ENCODE results near the gene SPINT2.

The SPINT2 gene

DNA sequence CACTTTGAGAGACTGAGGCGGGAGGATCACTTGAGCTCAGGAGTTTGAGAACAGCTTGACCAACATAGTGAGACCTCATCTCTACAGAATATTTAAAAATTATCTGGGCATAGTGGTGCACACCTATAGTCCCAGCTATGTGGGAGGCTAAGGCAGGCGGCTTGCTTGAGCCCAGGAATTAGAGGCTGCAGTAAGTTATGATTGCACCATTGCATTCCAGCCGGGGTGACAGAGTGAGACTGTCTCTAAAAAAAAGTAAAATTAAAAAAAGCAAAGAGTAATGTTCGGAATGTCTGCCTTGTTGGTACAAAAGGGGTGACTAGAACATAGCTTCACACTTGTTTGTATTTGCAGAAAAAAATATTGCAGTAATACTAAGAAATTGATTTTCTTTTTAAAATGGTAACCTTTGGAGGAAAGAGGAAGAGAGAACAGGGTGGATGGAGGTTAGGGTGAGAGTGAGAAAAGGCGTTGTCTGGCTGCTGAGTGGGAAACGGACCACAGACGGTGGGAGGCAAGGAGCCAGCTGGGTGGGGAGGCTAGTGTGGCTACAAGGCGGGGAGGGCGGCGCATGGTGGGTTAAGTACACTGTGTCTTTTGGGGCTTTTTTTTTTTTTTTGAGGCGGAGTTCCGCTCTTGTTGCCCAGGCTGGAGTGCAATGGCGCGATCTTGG is 18.4 kb upstream of the SPINT2 start:
- Histone ChIP-seq H3K79me2 (ENCODE audit: insufficient read depth, low read length) (no peaks in the 10 kb centered on the region), H3K27me3 (ENCODE audit: insufficient read depth, low read length) (peaks cover 5% of the 10 kb centered on the region; the same call in 1 of the 2 replicates), H3K9ac (ENCODE audit: low read length) (no peak overlapping the region), H3K4me2 (ENCODE audit: low read length) (no peak overlapping the region), H3K4me1 (ENCODE audit: insufficient read depth, low read length, severe bottlenecking) (peaks cover 15% of the 10 kb centered on the region), H3K9me3 (ENCODE audit: low read length) (no peaks in the 10 kb centered on the region), H3K36me3 (ENCODE audit: insufficient read depth, low read length) (no peaks in the 10 kb centered on the region), H2AFZ (ENCODE audit: low read length) (no peak overlapping the region), H3K27ac (ENCODE audit: low read depth, low read length, poor library complexity, severe bottlenecking) (no peak overlapping the region), H3F3A (ENCODE audit: insufficient read depth, low read length) (peaks cover 4% of the 10 kb centered on the region), H3K9me2 (ENCODE audit: low read depth, low read length) (no peaks in the 10 kb centered on the region), H4K20me1 (ENCODE audit: insufficient read depth, low read length) (no peaks in the 10 kb centered on the region), H3K4me3 (ENCODE audit: low read depth, low read length, poor library complexity, severe bottlenecking) (no peak overlapping the region)
- TF ChIP-seq, protein P1, sequence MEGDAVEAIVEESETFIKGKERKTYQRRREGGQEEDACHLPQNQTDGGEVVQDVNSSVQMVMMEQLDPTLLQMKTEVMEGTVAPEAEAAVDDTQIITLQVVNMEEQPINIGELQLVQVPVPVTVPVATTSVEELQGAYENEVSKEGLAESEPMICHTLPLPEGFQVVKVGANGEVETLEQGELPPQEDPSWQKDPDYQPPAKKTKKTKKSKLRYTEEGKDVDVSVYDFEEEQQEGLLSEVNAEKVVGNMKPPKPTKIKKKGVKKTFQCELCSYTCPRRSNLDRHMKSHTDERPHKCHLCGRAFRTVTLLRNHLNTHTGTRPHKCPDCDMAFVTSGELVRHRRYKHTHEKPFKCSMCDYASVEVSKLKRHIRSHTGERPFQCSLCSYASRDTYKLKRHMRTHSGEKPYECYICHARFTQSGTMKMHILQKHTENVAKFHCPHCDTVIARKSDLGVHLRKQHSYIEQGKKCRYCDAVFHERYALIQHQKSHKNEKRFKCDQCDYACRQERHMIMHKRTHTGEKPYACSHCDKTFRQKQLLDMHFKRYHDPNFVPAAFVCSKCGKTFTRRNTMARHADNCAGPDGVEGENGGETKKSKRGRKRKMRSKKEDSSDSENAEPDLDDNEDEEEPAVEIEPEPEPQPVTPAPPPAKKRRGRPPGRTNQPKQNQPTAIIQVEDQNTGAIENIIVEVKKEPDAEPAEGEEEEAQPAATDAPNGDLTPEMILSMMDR (IDR thresholded peaks at IDR 0.05; ENCODE audit: low read length), result no peak
- no peak for TF ChIP-seq EZH2 (IDR thresholded peaks at IDR 0.05; ENCODE audit: borderline replicate concordance, low read length)

DNA sequence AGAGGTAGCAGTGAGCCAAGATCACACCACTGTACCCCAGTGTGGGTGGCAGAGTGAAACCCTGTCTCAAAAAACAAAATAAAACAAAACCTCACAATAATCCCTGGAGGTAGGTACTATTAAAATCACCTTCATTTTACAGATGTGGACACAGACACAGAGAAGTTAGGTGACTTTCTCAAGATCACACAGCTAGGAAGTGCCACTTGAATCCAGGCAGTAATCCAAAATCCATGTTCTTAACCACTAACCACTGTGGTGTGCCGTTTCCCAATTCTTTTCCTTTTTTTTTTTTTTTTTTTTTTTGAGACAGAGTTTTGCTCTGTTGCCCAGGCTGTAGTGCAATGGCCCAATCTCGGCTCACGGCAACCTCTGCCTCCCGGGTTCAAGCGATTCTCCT is 17.2 kb upstream of the SPINT2 start:
- Histone ChIP-seq H3K9me2 (ENCODE audit: low read depth, low read length) (no peaks in the 10 kb centered on the region), H3K27ac (ENCODE audit: low read depth, low read length, poor library complexity, severe bottlenecking) (no peak overlapping the region), H3F3A (ENCODE audit: insufficient read depth, low read length) (peaks cover 4% of the 10 kb centered on the region), H3K9me3 (ENCODE audit: low read length) (no peaks in the 10 kb centered on the region), H3K4me3 (ENCODE audit: low read depth, low read length, poor library complexity, severe bottlenecking) (no peak overlapping the region), H2AFZ (ENCODE audit: low read length) (no peak overlapping the region), H3K36me3 (ENCODE audit: insufficient read depth, low read length) (no peaks in the 10 kb centered on the region), H4K20me1 (ENCODE audit: insufficient read depth, low read length) (no peaks in the 10 kb centered on the region), H3K9ac (ENCODE audit: low read length) (no peak overlapping the region), H3K4me1 (ENCODE audit: insufficient read depth, low read length, severe bottlenecking) (peaks cover 15% of the 10 kb centered on the region), H3K27me3 (ENCODE audit: insufficient read depth, low read length) (peaks cover 5% of the 10 kb centered on the region; the same call in 1 of the 2 replicates), H3K4me2 (ENCODE audit: low read length) (no peak overlapping the region), H3K79me2 (ENCODE audit: insufficient read depth, low read length) (no peaks in the 10 kb centered on the region)
- TF ChIP-seq EZH2 (IDR thresholded peaks at IDR 0.05; ENCODE audit: borderline replicate concordance, low read length), result no peak
- TF ChIP-seq, protein P1 (IDR thresholded peaks at IDR 0.05; ENCODE audit: low read length), result no peak

DNA sequence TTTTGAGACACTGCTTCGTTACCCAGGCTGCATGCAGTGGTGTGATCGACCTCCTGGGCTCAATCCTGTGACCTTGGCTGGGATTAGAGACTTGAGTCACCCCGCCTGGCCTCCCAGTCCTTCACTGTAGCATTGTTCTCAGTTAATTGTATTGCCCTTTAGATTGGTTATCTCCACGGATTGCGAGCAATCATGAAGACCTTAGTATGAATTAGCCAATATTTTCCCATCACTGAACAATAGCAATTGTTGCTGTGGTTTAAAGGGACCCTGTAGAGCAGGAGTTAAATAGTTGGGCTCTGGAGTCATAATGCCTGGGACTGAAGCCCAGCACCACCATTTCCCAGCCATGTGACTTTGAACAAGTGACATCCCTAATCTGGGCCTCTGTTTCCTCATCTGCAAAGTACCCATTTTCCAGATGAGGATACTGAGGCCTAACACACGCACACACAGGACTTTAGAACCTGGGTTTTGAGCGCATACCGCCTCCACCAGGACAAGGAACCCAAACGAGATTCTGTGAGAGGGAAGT is 16.6 kb upstream of the SPINT2 start:
- H4K20me1 ChIP-seq (ENCODE audit: insufficient read depth, low read length), result no peaks in the 10 kb centered on the region
- no peaks in the 10 kb centered on the region for H3K9me2 ChIP-seq (ENCODE audit: low read depth, low read length)
- H2AFZ ChIP-seq (ENCODE audit: low read length), result no peak overlapping the region
- H3K4me2 ChIP-seq (ENCODE audit: low read length), result no peak overlapping the region
- H3K36me3 ChIP-seq (ENCODE audit: insufficient read depth, low read length), result no peaks in the 10 kb centered on the region
- peaks cover 4% of the 10 kb centered on the region for H3F3A ChIP-seq (ENCODE audit: insufficient read depth, low read length)
- TF ChIP-seq, protein P1 (IDR thresholded peaks at IDR 0.05; ENCODE audit: low read length), result no peak
- TF ChIP-seq EZH2 (IDR thresholded peaks at IDR 0.05; ENCODE audit: borderline replicate concordance, low read length), result no peak
- no peak overlapping the region for H3K4me3 ChIP-seq (ENCODE audit: low read depth, low read length, poor library complexity, severe bottlenecking)
- H3K79me2 ChIP-seq (ENCODE audit: insufficient read depth, low read length), result no peaks in the 10 kb centered on the region
- H3K27me3 ChIP-seq (ENCODE audit: insufficient read depth, low read length), result peaks cover 5% of the 10 kb centered on the region; the same call in 1 of the 2 replicates
- H3K4me1 ChIP-seq (ENCODE audit: insufficient read depth, low read length, severe bottlenecking), result peaks cover 15% of the 10 kb centered on the region
- no peak overlapping the region for H3K27ac ChIP-seq (ENCODE audit: low read depth, low read length, poor library complexity, severe bottlenecking)
- H3K9me3 ChIP-seq (ENCODE audit: low read length), result no peaks in the 10 kb centered on the region
- no peak overlapping the region for H3K9ac ChIP-seq (ENCODE audit: low read length)

Data from OCI-LY1 (cell line).